ENCODE measurements around the gene TUBA4A.

- TF ChIP-seq, protein P1, sequence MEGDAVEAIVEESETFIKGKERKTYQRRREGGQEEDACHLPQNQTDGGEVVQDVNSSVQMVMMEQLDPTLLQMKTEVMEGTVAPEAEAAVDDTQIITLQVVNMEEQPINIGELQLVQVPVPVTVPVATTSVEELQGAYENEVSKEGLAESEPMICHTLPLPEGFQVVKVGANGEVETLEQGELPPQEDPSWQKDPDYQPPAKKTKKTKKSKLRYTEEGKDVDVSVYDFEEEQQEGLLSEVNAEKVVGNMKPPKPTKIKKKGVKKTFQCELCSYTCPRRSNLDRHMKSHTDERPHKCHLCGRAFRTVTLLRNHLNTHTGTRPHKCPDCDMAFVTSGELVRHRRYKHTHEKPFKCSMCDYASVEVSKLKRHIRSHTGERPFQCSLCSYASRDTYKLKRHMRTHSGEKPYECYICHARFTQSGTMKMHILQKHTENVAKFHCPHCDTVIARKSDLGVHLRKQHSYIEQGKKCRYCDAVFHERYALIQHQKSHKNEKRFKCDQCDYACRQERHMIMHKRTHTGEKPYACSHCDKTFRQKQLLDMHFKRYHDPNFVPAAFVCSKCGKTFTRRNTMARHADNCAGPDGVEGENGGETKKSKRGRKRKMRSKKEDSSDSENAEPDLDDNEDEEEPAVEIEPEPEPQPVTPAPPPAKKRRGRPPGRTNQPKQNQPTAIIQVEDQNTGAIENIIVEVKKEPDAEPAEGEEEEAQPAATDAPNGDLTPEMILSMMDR (conservative IDR thresholded peaks at IDR 0.05; ENCODE audit: low read depth, low read length), result no peak
- no peak for TF ChIP-seq BHLHE40 (IDR thresholded peaks at IDR 0.05; ENCODE audit: low read depth, low read length)
- no peak for TF ChIP-seq POLR2A (IDR thresholded peaks at IDR 0.05; ENCODE audit: low read depth, low read length)
- TF ChIP-seq, protein P2, sequence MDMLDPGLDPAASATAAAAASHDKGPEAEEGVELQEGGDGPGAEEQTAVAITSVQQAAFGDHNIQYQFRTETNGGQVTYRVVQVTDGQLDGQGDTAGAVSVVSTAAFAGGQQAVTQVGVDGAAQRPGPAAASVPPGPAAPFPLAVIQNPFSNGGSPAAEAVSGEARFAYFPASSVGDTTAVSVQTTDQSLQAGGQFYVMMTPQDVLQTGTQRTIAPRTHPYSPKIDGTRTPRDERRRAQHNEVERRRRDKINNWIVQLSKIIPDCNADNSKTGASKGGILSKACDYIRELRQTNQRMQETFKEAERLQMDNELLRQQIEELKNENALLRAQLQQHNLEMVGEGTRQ (IDR thresholded peaks at IDR 0.05; ENCODE audit: low read depth, low read length), result no peak
Observed at GRCh38 chr2:219291394-219291793, 37.7 kb upstream of the TUBA4A start.

Measured in IMR-90 (cell line).